Cerebellar cortex (tissue), 1 donor: ENCODE data around the gene GALNT9.
"Not testable (repeated sequence)": the region's sequence is repeated elsewhere in the genome, so short reads cannot be mapped to it uniquely, and the experiment has no call there.

Experiments
- DNase-seq: peaks from one replicate; pipeline ENCODE4 v3.0.0-alpha.2; 2015; ENCODE audit warnings: low spot score

Gene GALNT9

DNA sequence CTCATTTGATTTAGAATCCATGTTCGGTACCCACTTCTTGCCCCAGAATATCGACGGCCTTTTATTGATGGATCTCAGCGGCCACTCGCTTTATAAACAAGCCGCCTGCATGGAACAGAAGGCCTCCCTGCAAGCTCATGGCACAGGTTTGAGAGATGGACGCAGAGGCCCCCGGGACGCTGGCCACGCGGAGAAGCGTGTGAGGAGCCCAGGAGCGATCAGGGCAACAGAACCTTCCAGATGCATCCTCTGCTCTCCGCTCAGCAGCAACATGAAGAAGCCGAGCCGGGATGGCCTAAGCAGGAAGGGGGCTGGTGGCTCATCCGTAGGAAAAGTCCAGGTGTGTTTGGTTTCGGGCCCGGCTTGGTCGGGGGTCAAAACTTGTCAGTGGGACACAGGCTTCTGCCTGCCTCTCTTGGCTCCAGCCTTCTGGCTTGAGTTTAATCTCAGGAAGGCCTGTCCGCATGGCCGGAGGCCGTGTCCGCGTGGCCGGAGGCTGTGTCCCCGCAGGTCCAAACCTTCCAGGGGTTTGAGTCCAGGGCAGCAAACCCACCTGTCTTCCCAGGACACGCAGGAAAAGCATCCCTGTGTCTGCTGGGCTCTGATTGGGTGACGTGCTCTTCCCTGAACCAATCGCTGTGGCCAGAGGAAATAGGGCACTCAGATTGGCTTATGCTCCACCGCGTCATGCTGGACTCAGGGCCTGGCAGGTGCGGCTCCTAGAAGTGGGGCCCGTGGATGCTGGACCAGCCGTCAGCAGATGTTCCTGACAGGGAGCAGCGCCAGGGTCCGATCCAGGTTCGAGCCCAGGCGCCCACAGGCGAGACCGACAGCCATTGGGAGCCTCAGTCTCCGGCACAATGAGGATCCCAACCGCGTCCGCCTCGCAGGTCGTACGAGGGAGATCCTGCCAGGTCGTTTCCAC is 65.0 kb downstream of the GALNT9 start:
- DNase-seq, result peak; percentile 86

DNA sequence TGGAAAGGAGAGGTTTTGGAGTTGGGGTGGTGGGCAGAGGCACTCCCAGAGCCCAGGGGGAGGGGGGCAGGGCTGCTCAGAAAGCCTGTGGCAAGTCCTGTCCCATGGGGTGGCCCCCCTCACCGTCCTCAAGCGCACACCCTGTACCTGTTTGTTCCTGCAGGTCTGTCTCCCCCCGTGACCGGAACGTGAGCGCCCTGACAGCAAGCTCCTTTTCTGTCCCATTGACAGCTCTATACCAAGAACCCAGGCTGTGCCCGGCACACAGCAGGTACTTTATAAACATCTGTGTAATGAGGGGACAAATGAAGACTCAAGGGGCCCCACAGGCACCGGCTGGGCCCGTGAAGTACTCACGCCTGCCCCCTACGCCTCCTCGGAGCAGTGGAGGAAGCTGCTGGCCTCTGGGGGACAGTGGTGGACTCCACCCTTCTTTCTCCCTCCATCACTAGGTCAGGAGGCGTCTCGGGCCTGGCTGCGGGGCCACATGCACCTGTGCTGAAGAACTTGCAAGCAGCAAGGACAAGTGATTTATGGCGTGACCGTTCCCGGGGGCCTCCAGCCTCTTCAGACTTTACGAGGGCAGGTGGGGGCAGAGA is 65.8 kb downstream of the GALNT9 start:
- no peak for DNase-seq

DNA sequence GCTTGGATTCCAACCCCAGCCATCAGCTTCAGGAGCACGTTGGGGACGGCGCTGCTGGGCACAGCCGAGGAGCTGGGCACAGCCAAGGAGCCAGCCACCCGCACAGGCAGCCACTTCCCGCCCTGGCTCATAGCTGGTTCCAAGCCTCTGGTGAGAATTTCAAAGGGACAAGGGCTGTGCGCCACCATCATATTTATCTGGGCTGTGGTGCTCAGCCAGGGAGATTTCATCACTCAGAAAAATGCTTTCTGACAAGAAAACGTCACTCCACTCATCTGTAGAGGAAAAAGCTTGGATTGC is 66.4 kb downstream of the GALNT9 start:
- no peak for DNase-seq

DNA sequence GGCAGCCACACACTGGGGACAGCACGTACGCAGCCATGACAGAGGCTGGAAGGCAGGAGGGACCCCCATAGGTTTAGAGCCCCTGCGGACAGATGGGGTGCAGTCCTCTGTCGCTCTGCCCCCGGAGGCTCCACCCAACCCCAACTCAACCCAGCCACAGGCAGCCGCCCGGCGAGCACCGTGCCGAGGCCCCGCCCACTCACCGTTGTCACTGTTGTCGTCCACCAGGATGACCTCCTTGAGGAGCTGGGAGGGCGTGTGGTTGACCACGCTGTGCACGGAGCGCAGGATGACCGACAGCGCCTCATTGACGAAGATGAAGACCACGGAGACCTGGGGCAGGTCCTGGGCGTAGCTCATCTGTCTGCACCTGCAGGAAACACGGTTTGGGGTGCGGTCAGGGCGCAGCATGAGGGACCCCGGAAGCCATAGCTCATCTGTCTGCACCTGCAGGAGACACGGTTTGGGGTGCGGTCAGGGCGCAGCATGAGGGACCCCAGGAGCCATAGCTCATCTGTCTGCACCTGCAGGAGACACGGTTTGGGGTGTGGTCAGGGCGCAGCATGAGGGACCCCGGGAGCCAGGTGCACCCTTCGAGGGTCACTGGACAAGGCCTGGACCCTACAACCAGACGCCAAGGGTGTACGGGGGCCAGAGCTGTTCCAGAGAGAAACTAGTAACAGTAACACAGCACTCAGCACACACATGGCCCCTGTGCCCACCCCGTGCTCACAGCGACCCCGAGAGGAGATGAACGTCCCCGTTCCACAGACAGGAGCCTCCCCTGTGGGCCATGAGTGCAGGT is 66.9 kb downstream of the GALNT9 start:
- no peak for DNase-seq

DNA sequence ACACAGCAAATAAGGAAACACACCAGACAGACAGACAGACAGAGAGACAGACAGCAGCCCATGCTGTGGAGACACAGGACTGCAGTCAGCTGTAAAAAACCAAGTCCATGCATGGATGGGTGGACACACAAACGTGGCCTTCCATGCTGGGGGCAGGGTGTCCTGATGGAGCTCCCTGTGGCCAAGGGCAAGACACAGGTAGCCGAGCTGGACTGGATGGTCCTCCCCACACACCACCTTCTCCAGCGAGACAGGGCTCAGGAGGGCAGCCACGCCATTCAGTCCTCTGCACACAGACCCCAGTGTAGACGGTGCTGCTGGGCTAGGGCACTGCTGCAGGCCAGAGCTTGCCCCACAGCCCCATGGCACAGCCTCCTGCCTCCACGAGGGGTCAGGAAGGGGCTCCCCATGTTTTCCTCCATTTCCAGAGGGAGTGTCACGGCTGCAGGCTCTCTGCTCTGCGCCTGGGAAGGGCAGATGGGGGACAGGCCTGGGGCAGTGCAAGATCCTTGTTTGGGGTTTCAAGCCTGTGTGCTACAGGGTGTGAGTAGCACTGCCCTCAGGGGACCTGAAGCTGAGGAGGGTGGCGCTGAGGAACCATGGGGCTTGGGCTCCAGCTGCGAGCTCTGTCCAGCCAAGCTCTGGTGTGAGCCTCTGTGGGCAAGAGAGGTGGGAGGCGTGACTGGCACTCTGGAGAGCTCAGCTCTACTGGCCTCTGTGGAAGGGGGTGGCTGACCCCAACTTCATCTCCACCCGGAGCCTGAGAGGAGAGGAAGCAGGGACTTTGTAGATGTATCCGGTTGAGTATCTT is 67.9 kb downstream of the GALNT9 start:
- no peak for DNase-seq

DNA sequence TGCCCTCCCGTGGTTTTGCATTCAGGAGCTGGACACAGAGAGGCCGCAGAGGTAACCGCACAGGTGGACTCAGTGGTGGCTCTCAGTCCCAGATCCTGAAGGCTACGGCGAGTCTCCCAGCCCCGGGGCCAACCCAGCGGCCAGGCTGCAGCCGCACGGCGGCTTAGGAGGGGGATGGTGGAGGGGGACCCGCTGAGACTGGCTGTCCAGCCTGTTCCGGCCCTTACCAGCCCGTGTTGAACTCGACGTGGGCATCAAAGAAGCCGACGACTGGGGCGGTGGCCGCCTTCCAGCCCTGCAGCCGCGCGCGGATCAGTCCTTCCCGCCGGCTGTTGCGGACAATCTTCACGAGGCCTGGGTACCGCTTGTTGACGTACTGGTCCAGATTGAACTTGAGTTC is 68.7 kb downstream of the GALNT9 start:
- DNase-seq, result no peak

DNA sequence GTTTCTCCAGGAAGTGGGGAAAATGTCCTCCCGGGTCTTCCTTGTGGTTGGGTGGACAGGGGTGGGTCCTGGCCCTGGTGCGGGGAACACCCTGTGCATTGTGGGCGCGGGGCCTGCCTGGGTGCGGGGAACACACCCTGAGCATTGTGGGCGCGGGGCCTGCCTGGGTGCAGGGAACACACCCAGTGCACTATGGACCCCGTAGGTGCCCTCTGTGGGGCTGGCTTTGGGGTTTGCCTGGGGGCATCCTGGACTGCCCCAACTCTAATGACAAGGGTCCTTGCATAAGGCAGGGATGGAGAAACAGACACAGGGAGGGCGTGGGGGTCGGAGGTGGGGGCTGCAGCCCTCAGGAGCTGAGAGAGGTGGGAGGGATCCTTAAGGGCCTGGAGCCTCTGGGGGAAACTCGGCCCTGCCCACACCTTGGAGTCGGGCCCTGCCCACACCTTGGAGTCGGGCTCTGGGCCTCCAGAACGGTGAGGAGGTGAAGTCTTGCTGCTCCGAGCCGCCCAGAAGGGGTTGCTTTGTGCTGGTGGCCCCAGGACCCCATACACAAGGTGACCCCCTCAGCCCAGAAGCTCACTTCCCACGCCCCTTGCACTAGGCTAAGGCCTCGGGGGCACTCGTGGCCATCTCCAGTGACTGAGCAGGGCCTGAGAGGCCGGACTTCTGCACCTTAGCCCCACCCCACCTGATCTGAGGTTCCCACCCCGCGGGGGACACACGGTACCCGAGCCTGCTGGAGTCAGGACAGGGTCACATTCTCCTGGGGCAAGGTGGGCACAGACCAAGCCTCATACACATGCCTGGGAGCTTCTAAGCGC is 69.3 kb downstream of the GALNT9 start:
- no peak for DNase-seq

DNA sequence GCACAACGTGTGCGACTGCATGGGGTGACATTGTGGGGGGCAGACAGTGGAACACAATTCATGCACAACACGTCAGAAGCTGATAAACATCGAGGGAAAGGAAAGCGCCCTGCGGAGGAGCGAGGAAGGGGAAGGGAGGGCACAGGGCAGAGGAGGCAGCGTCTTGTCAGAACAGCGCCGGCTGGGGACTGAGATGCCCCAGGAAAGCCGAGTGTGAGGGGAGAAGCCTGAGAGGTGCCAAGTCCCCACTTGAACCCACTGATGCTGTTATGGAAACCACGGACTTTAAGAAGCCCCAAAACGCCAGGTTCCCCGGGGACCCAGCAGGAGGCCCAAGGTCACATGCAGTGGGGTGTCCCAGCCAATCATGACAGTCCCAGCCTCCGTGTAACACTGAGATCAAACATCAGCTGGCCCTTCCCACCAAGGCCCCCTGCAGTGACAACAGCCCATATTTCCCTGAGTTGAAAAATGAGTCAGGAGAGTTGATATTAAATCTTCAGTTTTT is 70.0 kb downstream of the GALNT9 start:
- DNase-seq, result no peak

DNA sequence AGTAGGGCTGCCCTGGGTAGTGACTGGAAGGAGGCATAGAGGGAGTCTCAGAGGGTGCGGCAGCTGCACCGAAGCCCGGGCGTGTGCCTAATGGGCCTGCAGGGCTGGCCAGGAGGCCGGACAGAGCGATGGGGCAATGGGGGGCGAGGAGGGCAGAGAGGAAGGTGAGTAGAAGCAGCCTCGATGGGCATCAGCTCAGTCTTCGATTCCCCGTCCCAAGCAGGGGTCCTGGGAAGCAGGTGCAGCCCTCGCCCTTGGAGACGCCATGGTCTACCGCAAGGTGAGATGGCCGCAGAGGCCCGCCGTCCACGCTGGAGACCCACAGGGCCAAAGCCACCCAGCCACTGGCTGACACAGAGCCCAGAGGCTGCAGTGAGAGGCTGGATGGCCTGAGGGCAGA is 70.8 kb downstream of the GALNT9 start:
- no peak for DNase-seq

DNA sequence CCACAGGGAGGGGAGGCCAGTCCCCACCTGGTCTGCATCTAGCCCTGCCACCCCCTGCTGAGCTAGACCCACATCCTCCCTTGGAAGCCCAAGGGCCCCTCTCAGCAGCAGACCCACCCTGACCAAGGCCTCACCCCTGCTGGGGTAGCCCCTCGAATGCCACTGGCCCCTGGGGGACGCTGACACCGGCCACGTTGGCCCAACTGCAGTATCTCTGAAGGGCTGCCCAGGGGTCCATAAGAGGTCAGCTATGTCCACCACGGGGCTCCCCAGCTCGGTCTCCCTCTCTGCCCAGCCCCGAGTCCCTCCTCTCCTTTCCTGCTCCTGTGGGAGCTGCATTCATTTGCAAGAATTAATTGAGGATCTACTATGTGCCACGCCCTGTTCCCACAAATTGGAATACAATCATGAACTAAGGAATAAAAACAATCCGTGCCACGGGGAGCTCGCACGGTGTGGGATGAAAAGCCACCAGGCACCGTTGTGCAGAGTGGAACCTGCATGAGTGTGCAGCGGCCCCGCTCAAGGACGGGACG is 71.4 kb downstream of the GALNT9 start:
- DNase-seq, result no peak

DNA sequence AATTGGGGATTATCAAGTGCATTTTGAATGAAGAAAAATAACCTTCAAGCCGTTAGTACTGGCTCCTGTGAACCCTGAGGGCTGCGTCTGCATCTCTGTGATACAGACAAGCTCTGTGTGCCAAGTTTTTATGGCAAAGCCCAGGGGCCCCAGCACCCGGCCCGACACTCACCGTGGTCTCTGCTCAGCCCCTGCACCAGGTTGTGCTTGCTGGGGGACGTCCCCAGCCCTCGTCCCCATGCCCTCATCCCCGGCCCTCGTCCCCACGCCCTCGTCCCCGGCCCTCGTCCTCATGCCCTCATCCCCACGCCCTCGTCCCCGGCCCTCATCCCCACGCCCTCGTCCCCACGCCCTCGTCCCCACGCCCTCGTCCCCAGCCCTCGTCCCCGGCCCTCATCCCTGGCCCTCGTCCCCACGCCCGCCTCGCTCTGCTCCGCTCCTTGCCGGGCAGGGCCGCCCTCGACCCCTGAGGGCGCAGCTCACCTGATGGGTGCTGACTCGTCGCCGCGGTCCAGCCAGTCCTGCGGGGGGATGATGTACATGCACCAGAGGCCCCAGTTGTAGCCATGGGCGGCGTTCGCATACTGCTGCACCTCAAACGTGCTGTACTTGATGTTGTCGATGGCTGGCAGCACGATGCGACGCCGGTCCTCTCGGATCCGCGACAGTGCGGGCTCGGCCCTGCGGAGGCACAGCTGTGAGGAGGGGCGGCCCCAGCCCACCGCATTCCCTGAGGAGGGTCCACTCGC is 72.0 kb downstream of the GALNT9 start:
- DNase-seq, result no peak

DNA sequence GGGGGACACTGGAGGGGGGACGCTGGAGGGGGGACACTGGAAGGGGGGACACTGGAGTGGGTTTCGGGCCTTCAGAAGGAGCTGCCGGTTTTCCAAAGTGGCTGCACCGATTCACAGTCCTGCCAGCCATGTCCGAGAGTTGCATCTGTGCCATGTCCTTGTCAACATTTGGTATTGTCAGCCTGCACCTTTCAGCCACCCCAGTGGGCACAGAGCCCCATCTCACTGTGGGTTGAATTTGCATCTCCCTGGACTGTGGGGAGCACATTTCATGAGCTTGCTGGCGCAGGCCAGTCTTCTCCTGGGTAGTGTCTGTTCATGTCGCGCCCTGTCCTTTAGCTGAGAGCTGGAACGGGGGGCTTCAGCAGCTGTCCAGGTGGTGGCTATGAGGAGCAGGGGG is 72.7 kb downstream of the GALNT9 start:
- no peak for DNase-seq

DNA sequence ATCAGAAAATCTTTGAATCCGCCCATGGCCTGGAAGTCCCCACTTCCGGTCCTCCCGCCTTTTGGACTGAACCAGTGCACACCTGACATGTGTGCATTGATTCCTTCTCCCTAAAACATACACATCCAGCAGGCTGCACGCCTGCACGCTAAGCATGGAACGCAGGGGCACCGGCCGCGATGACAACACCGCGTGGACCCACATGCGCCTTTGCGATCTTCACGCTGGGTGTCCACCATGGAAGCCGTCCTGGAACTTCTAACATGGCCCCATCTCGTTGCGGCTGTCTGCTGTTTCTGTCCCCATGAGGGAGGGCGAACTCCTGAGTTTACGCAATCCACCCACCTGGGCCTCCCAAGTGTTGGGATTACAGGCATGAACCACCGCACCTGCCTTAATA is 73.7 kb downstream of the GALNT9 start:
- no peak for DNase-seq

DNA sequence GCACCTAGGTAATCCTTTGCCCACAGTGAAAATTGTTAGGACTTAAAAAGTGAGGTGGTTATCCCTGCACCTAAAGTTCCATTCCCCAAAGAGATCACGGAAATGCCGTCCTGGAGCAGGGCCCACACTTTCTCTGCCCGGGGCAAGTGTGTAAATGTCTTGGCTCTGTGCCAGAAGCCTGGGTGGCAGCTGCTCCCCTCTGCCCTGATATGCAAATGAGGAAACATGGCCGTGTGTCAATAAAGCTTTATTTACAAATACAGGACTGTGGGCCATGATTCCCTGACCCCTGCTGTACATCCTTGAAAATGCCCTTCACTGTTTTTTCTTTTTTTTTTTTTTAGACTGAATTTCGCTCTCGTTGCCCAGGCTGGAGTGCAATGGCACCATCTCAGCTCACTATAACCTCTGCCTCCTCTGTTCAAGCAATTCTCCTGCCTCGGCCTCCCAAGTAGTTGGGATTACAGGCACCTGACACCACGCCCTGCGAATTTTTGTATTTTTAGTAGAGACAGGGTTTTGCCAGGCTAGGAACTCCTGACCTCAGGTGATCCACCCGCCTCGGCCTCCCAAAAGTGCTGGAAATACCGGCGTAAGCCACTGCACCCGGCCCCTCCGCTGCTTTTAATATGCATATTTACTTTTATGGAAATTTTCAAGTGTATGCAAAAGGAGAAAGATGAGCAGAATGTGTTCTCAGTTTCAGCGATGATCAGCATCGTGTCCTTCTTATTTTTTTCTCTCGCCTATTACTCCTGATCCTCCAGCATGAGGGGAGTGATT is 75.5 kb downstream of the GALNT9 start:
- no peak for DNase-seq

DNA sequence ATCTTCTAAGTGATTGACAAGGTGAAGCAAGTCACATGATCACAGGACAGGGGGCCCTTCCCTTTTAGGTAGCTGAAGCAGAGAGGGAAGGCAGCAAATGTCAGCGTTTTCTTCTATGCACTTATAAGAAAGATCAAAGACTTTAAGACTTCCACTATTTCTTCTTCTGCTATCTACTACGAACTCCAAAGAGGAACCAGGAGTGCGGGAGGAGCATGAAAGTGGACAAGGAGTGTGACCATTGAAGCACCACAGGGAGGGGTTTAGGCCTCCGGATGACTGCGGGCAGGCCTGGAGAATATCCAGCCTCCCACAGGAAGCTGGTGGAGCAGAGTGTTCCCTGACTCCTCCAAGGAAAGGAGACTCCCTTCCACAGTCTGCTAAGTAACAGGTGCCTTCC is 76.4 kb downstream of the GALNT9 start:
- not testable (repeated sequence) for DNase-seq

DNA sequence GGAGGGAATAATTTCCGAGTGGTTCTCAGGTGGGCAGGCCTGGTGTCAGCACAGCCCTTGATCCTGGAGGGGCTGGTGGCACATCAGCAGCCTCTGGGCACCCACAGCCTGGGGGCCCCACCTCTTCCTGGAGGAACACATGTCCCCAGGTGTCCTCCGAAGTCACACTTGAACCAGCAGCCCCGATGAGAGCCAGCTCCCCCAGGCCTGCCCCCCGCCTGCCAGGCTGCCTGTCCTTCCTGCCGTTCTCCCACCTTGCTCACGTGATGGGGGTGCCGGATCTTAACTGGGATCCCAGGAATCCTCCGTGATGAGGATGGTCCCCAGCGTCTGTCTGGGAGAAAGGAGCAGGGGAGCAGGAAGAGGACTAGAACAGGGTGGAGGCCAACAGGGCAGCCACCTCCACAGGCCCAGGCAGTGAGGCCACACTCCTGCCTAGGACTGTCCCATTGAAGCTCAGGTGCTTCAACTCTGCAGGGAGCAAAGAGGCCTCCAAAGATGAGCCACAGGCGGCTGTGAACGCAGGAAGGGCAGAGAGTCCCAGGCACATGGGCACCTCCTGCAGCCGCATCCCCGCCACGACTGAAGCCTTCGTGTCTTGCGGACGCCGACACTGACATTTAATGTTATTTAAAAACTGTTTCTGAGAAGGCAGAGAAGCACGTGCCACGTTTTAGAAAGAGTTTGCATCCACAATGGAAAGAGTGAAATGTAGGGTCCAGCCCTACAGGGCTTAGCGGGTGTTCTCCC is 77.5 kb downstream of the GALNT9 start:
- DNase-seq, result no peak

DNA sequence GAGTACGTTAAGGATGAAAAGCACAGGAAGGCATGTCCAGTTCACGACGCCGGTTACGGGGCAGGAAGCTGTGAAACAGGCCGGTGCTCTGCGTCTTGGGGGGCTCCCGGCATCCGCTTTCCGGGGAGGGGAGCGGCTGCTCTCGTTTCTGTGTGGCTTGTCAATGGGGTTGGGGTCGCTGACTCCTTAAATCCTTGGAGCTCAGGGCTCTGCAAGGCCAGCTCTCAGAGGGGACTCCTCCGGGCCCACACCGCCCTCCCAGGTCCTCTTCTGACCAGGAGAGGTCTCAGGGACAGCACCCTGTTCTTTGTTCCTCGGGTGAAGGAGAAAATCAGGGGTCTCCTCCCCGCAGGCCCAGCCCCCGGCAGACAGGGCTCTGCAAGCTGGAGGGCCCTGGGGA is 78.1 kb downstream of the GALNT9 start:
- DNase-seq, result no peak

DNA sequence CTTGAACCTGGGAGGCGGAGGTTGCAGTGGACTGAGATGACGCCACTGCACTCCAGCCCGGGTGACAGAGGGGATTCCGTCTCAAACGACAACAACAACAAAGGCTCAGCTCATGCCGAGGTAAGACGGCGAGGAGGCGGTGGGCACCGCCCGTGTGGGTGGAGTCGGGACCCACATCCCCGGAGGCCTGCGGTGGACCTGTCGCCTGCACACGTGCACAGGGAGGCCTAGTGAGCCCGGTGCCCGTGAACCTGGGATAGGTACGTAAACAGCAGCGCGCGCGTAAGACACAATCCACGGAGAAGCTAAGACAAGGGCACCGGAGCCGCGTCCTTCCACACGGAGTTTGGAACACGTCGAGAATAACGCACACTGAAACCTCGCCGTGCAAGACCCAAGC is 78.7 kb downstream of the GALNT9 start:
- DNase-seq, result no peak
